Endothelial cell of umbilical vein (primary cell): Measurements from ENCODE around the gene ERGIC1. TPM values are rescaled to one million over a fixed set of nuclear protein-coding genes. Genes with fewer than 3 reads are reported as not detected.

Experiments used
- BruUV-seq: library from RNA; stranded (reverse); fragments of 400-500 nt; replicated peaks from 2 replicates; lab custom pipeline; 2021; lab: Mats Ljungman, UMichigan
- CTCF ChIA-PET: fragments of 300-600, 350-600 bp; sonication (Branson Sonifier 250); formaldehyde crosslinking; loops from one replicate; lab custom pipeline; 2021; ENCODE audit warnings: antibody characterized with exemption, inconsistent platforms; lab: Charles Lee
- POLR2A ChIA-PET: fragments of 300-600, 350-600 bp; sonication (Branson Sonifier 250); formaldehyde crosslinking; loops from one replicate; lab custom pipeline; 2021; ENCODE audit warnings: antibody characterized with exemption, inconsistent platforms; lab: Charles Lee
- DNase-seq: peaks from one replicate; pipeline ENCODE4 v3.0.0-alpha.2; 2011; ENCODE audit warnings: low read depth, low spot score
- FAIRE-seq: peaks from 2 replicates; lab custom pipeline; 2011; peaks lifted over from hg19 to GRCh38; lab: Jason Lieb, UNC
- H2AFZ ChIP-seq: 2 replicates; pipeline ENCODE4 v1.6.0; 2012; ENCODE audit warnings: low read depth, low read length, control low read depth, inconsistent platforms
- H3K27ac ChIP-seq: 2 replicates; pipeline ENCODE4 v1.5.1; 2011; ENCODE audit warnings: low read depth, mild to moderate bottlenecking, control low read depth, low read length, moderate library complexity; ENCODE audit not compliant: insufficient read depth
- H3K27me3 ChIP-seq, 2 experiments: 2 replicates each; pipeline versions ENCODE4 v1.6.0 to v1.6.1; 2011; ENCODE audit warnings: low read length in 2 of 2, mixed read lengths in 1 of 2; ENCODE audit not compliant: control insufficient read depth in 2 of 2, insufficient read depth in 2 of 2
- H3K36me3 ChIP-seq, 2 experiments: 2 replicates in 1 of 2; 3 replicates in 1 of 2; pipeline ENCODE4 v1.5.1; 2011; ENCODE audit warnings: low read length in 2 of 2, mild to moderate bottlenecking in 1 of 2, moderate library complexity in 1 of 2; ENCODE audit not compliant: control insufficient read depth in 2 of 2, insufficient read depth in 2 of 2; ENCODE audit errors: extremely low read depth in 1 of 2
- H3K4me1 ChIP-seq: 3 replicates; pipeline ENCODE4 v1.5.1; 2011; ENCODE audit warnings: mild to moderate bottlenecking, low read length; ENCODE audit not compliant: control insufficient read depth, insufficient read depth; ENCODE audit errors: extremely low read depth
- H3K4me2 ChIP-seq: 2 replicates; pipeline ENCODE4 v1.6.1; 2011; ENCODE audit warnings: low read length, control low read depth, mixed read lengths; ENCODE audit not compliant: insufficient read depth
- H3K4me3 ChIP-seq, 3 experiments: fragments of 200-600 bp in 1 of 3; sonication (generic), shearing (Covaris generic) in 1 of 3; replicated peaks in 1 of 3; 2 replicates each; pipeline ENCODE4 v1.5.1; 2011 to 2016; ENCODE audit warnings: control low read depth in 3 of 3, low read length in 3 of 3, mild to moderate bottlenecking in 2 of 3, inconsistent platforms in 1 of 3, low read depth in 1 of 3, moderate library complexity in 1 of 3; ENCODE audit not compliant: insufficient read depth in 1 of 3
- H3K79me2 ChIP-seq: 2 replicates; pipeline ENCODE4 v1.6.0; 2012; ENCODE audit warnings: low read length, inconsistent platforms; ENCODE audit not compliant: control insufficient read depth, insufficient read depth
- H3K9ac ChIP-seq: replicated peaks from 2 replicates; pipeline ENCODE3; 2011; ENCODE audit warnings: low read length, control low read depth; ENCODE audit not compliant: insufficient read depth; ENCODE audit errors: extremely low read depth
- H3K9me1 ChIP-seq: replicated peaks from 3 replicates; pipeline ENCODE4 v1.6.0; 2011; ENCODE audit warnings: mild to moderate bottlenecking, low read length; ENCODE audit not compliant: control insufficient read depth, insufficient read depth; ENCODE audit errors: extremely low read depth
- H3K9me3 ChIP-seq: replicated peaks from 2 replicates; pipeline ENCODE4 v1.5.1; 2012; ENCODE audit warnings: low read length, inconsistent platforms; ENCODE audit not compliant: control insufficient read depth, insufficient read depth
- H4K20me1 ChIP-seq: replicated peaks from 2 replicates; pipeline ENCODE3; 2011; ENCODE audit warnings: mild to moderate bottlenecking, low read length; ENCODE audit not compliant: control insufficient read depth, insufficient read depth; ENCODE audit errors: extremely low read depth
- EZH2 ChIP-seq: IDR thresholded peaks from 2 replicates; pipeline ENCODE4 v1.6.1; 2012; ENCODE audit warnings: borderline replicate concordance, low read depth, mild to moderate bottlenecking, moderate library complexity, low read length, inconsistent platforms; ENCODE audit not compliant: severe bottlenecking
- FOS ChIP-seq: IDR thresholded peaks from 2 replicates; pipeline ENCODE4 v1.6.1; 2011; ENCODE audit warnings: mild to moderate bottlenecking, low read length, moderate library complexity, borderline replicate concordance; ENCODE audit not compliant: insufficient read depth
- GATA2 ChIP-seq: IDR thresholded peaks from 2 replicates; pipeline ENCODE4 v1.7.0; 2011; ENCODE audit warnings: low read depth, mild to moderate bottlenecking, moderate library complexity, mixed read lengths, low read length; ENCODE audit not compliant: insufficient read length, insufficient read depth
- JUN ChIP-seq: IDR thresholded peaks from 2 replicates; pipeline ENCODE4 v1.6.1; 2011; ENCODE audit warnings: borderline replicate concordance, low read depth; ENCODE audit not compliant: insufficient read length, insufficient read depth
- dilution Hi-C: fragments of 300-500 bp; cut with MboI; formaldehyde crosslinking; loops from one replicate; pipeline ENCODE4 v1.15.0; 2019; ENCODE audit warnings: low sequenced_read_pairs; ENCODE audit not compliant: extremely low pct_ligation_motif_present
- intact Hi-C: fragments of 100-400 bp; cut with micrococcal nuclease; formaldehyde crosslinking; loops from one replicate; pipeline ENCODE4 v1.10.0; 2022
- polyA plus RNA-seq, 4 experiments: library from polyadenylated mRNA; depleted of rRNA in 3 of 4; stranded (reverse) in 3 of 4; unstranded in 1 of 4; fragments of >200 nt; gene quantifications; 2 replicates each; pipeline versions ENCODE4 v1.2.1 to v1.2.3, GENCODE V29; 2011 to 2012; ENCODE audit warnings: missing spikeins in 1 of 4
- total RNA-seq: library from RNA; stranded (reverse); gene quantifications from 2 replicates; pipeline ENCODE4 v1.2.3, GENCODE V29; 2021
- TF ChIP-seq, protein P1 (sequence below), 2 donors: IDR thresholded peaks; 1 replicate in 1 of 2; 2 replicates in 1 of 2; pipeline ENCODE4 v1.5.1; 2011; ENCODE audit warnings: low read length in 2 of 2, mild to moderate bottlenecking in 2 of 2, moderate library complexity in 2 of 2, control low read depth in 1 of 2, inconsistent platforms in 1 of 2, low read depth in 1 of 2; ENCODE audit not compliant: insufficient read depth in 1 of 2; ENCODE audit errors: extremely low read depth in 1 of 2

Gene ERGIC1
- total and polyA plus RNA-seq, 2 donors (not counting 3 experiments of a cell fraction or from before 2014, with no cell fraction given) = 105 to 109 TPM

DNA sequence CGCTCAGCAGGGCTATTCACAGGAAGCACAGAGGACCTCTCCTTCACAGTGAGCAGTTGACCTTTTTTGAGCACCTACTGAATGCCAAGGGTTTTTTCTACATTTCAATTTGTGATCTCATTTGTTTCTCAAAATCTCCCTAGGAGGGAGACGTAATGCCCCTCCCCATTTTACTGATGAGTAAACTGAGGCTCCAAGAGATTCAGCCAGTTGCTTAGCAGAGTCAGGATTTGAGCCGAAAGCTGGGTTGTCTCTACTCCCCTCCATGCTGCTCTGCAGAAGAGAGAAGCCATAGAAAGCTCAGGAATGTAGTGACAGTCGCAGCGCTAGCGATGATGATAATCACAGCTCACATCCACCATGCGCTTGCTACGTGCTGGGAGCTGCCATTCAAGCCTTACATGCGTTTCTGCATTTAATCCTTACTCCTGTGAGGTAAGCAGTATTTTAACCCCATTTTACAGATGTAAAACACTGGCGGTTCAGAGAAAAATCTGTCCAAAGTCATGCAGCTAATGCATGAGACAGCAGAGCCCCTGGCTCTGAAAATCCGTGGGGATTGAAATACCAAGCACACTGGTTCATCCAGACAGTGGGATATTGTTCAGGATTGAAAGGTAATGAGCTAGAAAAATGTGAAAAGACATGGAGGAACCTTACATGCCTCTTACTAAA lies 33.8 kb downstream of the ERGIC1 start:
- peak; percentile 76 for FAIRE-seq
- CTCF ChIA-PET = interaction anchor here (1.2 to 6.3 kb wide), 8 partner anchors 8 to 109 kb away, joined by 3 to 85 read pairs (median 8); partner anchors contain the start of gene DUSP1

More for the DNA sequence above, 33.8 kb downstream of the ERGIC1 start:
- intact Hi-C loops = no loop called here
- no peaks in the 10 kb centered on the region for H3K9me3 ChIP-seq
- peak overlapping the region; percentile 4 for H3K9ac ChIP-seq
- H3K79me2 ChIP-seq = peaks cover 9% of the 10 kb centered on the region
- H3K27me3 ChIP-seq = no peaks in the 10 kb centered on the region
- H3K4me3 ChIP-seq = no peak overlapping the region
- no TSS peak for BruUV-seq
- H3K36me3 ChIP-seq = no peaks in the 10 kb centered on the region
- H3K9me1 ChIP-seq = no peaks in the 10 kb centered on the region
- POLR2A ChIA-PET = interaction anchor here (4.6 kb wide), 1 partner anchor 97 kb away, joined by 40 read pairs; the partner anchor contains the start of gene DUSP1
- dilution Hi-C loops = no loop called here
- H3K4me1 ChIP-seq = peaks cover 53% of the 10 kb centered on the region
- no peak for DNase-seq
- H2AFZ ChIP-seq = no peak overlapping the region
- H4K20me1 ChIP-seq = no peaks in the 10 kb centered on the region
- peak overlapping the region; percentile 94 for H3K27ac ChIP-seq
- TF ChIP-seq JUN (no peak), FOS (no peak), EZH2 (no peak), GATA2 (no peak)
- TF ChIP-seq, protein P1, sequence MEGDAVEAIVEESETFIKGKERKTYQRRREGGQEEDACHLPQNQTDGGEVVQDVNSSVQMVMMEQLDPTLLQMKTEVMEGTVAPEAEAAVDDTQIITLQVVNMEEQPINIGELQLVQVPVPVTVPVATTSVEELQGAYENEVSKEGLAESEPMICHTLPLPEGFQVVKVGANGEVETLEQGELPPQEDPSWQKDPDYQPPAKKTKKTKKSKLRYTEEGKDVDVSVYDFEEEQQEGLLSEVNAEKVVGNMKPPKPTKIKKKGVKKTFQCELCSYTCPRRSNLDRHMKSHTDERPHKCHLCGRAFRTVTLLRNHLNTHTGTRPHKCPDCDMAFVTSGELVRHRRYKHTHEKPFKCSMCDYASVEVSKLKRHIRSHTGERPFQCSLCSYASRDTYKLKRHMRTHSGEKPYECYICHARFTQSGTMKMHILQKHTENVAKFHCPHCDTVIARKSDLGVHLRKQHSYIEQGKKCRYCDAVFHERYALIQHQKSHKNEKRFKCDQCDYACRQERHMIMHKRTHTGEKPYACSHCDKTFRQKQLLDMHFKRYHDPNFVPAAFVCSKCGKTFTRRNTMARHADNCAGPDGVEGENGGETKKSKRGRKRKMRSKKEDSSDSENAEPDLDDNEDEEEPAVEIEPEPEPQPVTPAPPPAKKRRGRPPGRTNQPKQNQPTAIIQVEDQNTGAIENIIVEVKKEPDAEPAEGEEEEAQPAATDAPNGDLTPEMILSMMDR (IDR thresholded peaks at IDR 0.05; ENCODE audit: extremely low read depth in 1 of 2, insufficient read depth in 1 of 2, low read depth in 1 of 2, low read length in 2 of 2) = no peak
- H3K4me2 ChIP-seq = peak overlapping the region; percentile 23
